IMR-90 (cell line): ENCODE measurements around the gene HACD2. TPM values are rescaled to one million over a fixed set of nuclear protein-coding genes. Genes with fewer than 3 reads are reported as not detected.

Source experiments
- ATAC-seq: fragments of 200-7000 bp; cut with Tn5 transposase; 2 replicates; pipeline ENCODE4 v1.9.1; 2020; ENCODE audit warnings: low read depth, mild to moderate bottlenecking, moderate library complexity
- BruUV-seq: library from RNA; stranded (reverse); fragments of 400-500 nt; replicated peaks from 2 replicates; lab custom pipeline; 2021; lab: Mats Ljungman, UMichigan
- CTCF ChIA-PET: fragments of 300-600 bp; formaldehyde crosslinking; extraction: SDS; loops from one replicate; lab custom pipeline; 2021; ENCODE audit warnings: antibody characterized with exemption; lab: Yijun Ruan, JAX
- POLR2A ChIA-PET: fragments of 300-600 bp; sonication (Branson Sonifier 250); formaldehyde crosslinking; loops from one replicate; lab custom pipeline; 2022; ENCODE audit warnings: antibody characterized with exemption; ENCODE audit not compliant: unreplicated experiment; lab: Charles Lee
- DNase-seq: peaks from one replicate; pipeline ENCODE4 v3.0.0; 2013
- H2AFZ ChIP-seq: replicated peaks from 2 replicates; pipeline ENCODE3; 2013; ENCODE audit warnings: low read length, mild to moderate bottlenecking; ENCODE audit not compliant: poor library complexity
- H2AK5ac ChIP-seq: 2 replicates; pipeline ENCODE4 v1.6.1; 2013; ENCODE audit warnings: low read depth, low read length, inconsistent platforms
- H2AK9ac ChIP-seq: replicated peaks from 2 replicates; pipeline ENCODE3; 2013; ENCODE audit warnings: mild to moderate bottlenecking, low read depth, low read length, moderate library complexity; ENCODE audit not compliant: poor library complexity
- H2BK120ac ChIP-seq: 2 replicates; pipeline ENCODE4 v1.6.1; 2013; ENCODE audit warnings: low read depth, low read length, inconsistent platforms
- H2BK15ac ChIP-seq: 3 replicates; pipeline ENCODE4 v1.6.1; 2013; ENCODE audit warnings: low read depth, low read length, inconsistent platforms
- H2BK20ac ChIP-seq: 2 replicates; pipeline ENCODE4 v1.6.1; 2013; ENCODE audit warnings: low read depth, mild to moderate bottlenecking, inconsistent platforms, low read length, moderate library complexity
- H2BK5ac ChIP-seq: 2 replicates; pipeline ENCODE4 v1.6.1; 2013; ENCODE audit warnings: mild to moderate bottlenecking, low read depth, low read length, inconsistent platforms; ENCODE audit not compliant: poor library complexity, severe bottlenecking
- H3K14ac ChIP-seq: replicated peaks from 2 replicates; pipeline ENCODE4 v1.6.1; 2013; ENCODE audit warnings: low read depth, low read length, inconsistent platforms
- H3K18ac ChIP-seq: 2 replicates; pipeline ENCODE4 v1.6.1; 2013; ENCODE audit warnings: low read depth, low read length, control low read depth
- H3K23ac ChIP-seq: 2 replicates; pipeline ENCODE4 v1.6.1; 2013; ENCODE audit warnings: low read depth, low read length, inconsistent platforms
- H3K27ac ChIP-seq: 2 replicates; pipeline ENCODE4 v1.5.1; 2013; ENCODE audit warnings: mild to moderate bottlenecking, control low read depth, low read length; ENCODE audit not compliant: insufficient read depth
- H3K27me3 ChIP-seq: 2 replicates; pipeline ENCODE4 v1.6.1; 2013; ENCODE audit warnings: low read length; ENCODE audit not compliant: control insufficient read depth, insufficient read depth
- H3K36me3 ChIP-seq: 2 replicates; pipeline ENCODE4 v1.6.1; 2013; ENCODE audit warnings: low read length, mixed read lengths; ENCODE audit not compliant: control insufficient read depth, insufficient read depth
- H3K4ac ChIP-seq: 2 replicates; pipeline ENCODE4 v1.6.1; 2013; ENCODE audit warnings: low read depth, low read length, inconsistent platforms
- H3K4me1 ChIP-seq: 2 replicates; pipeline ENCODE4 v1.6.1; 2013; ENCODE audit warnings: low read length, mixed read lengths; ENCODE audit not compliant: control insufficient read depth, insufficient read depth
- H3K4me2 ChIP-seq: 2 replicates; pipeline ENCODE4 v1.6.1; 2013; ENCODE audit warnings: low read depth, mild to moderate bottlenecking, control low read depth, low read length, moderate library complexity
- H3K4me3 ChIP-seq: 2 replicates; pipeline ENCODE4 v1.5.1; 2013; ENCODE audit warnings: low read depth, mild to moderate bottlenecking, control low read depth, low read length, moderate library complexity; ENCODE audit not compliant: insufficient read depth
- H3K56ac ChIP-seq: 2 replicates; pipeline ENCODE4 v1.6.1; 2013; ENCODE audit warnings: low read length, inconsistent platforms; ENCODE audit not compliant: insufficient read depth; ENCODE audit errors: extremely low read depth
- H3K79me1 ChIP-seq, 2 experiments: 2 replicates each; pipeline ENCODE4 v1.6.1; 2013; ENCODE audit warnings: low read length in 2 of 2, inconsistent platforms in 1 of 2, low read depth in 1 of 2
- H3K9ac ChIP-seq: 2 replicates; pipeline ENCODE4 v1.6.1; 2013; ENCODE audit warnings: low read depth, low read length, control low read depth
- H3K9me1 ChIP-seq: 2 replicates; pipeline ENCODE4 v1.6.1; 2013; ENCODE audit warnings: low read length, inconsistent platforms; ENCODE audit not compliant: insufficient read depth
- H3K9me3 ChIP-seq: 2 replicates; pipeline ENCODE4 v1.6.1; 2013; ENCODE audit warnings: low read length; ENCODE audit not compliant: control insufficient read depth, insufficient read depth
- H4K20me1 ChIP-seq: 2 replicates; pipeline ENCODE4 v1.6.1; 2013; ENCODE audit warnings: low read length, inconsistent platforms; ENCODE audit not compliant: insufficient read depth
- H4K5ac ChIP-seq: 2 replicates; pipeline ENCODE4 v1.6.1; 2013; ENCODE audit warnings: mild to moderate bottlenecking, low read depth, low read length, control low read depth
- H4K8ac ChIP-seq, 2 experiments: 2 replicates each; pipeline ENCODE4 v1.6.1; 2013; ENCODE audit warnings: low read depth in 2 of 2, low read length in 2 of 2, control low read depth in 1 of 2, inconsistent platforms in 1 of 2
- H4K91ac ChIP-seq: 2 replicates; pipeline ENCODE4 v1.6.1; 2013; ENCODE audit warnings: low read depth, low read length, inconsistent platforms; ENCODE audit not compliant: insufficient read depth
- BHLHE40 ChIP-seq: fragments of 150-350 bp; IDR thresholded peaks from 2 replicates; pipeline ENCODE4 v1.6.1; 2016; ENCODE audit warnings: mild to moderate bottlenecking, low read depth, low read length
- CEBPB ChIP-seq: IDR thresholded peaks from 2 replicates; pipeline ENCODE4 v1.6.1; 2012; ENCODE audit warnings: low read depth, low read length, improper control_type of control experiment
- MXI1 ChIP-seq: IDR thresholded peaks from 2 replicates; pipeline ENCODE4 v1.6.1; 2012; ENCODE audit warnings: low read depth, mild to moderate bottlenecking, low read length, moderate library complexity, borderline replicate concordance
- NFE2L2 ChIP-seq: fragments of 150-350 bp; IDR thresholded peaks from 2 replicates; pipeline ENCODE4 v1.6.1; 2016; ENCODE audit warnings: low read depth, mild to moderate bottlenecking, low read length
- POLR2A ChIP-seq: IDR thresholded peaks from 2 replicates; pipeline ENCODE4 v1.6.1; 2012; ENCODE audit warnings: mild to moderate bottlenecking, low read depth, low read length
- RFX5 ChIP-seq: IDR thresholded peaks from 2 replicates; pipeline ENCODE4 v1.8.0; 2012; ENCODE audit warnings: low read depth, mild to moderate bottlenecking, low read length, moderate library complexity
- WGBS, 2 experiments: methylation state at CpG; one replicate each; pipeline versions ENCODE4 v1.1.5 to v1.1.7; 2013; ENCODE audit warnings: missing lambda C conversion rate in 2 of 2; ENCODE audit not compliant: insufficient read length in 1 of 2; ENCODE audit errors: extremely low coverage in 2 of 2; 5-methylcytosine and 5-hydroxymethylcytosine counted together
- dilution Hi-C: fragments of 300-500 bp; cut with HindIII; formaldehyde crosslinking; loops from one replicate; pipeline ENCODE4 v1.14.3; 2018; ENCODE audit warnings: low sequenced_read_pairs; ENCODE audit not compliant: unreplicated experiment
- in situ Hi-C: fragments of 300-500 bp; cut with MboI; formaldehyde crosslinking; loops from 3 replicates; pipeline ENCODE4 v1.14.3; 2019; ENCODE audit warnings: low sequenced_read_pairs, inconsistent platforms, mixed read lengths
- intact Hi-C: fragments of 100-400 bp; cut with micrococcal nuclease; formaldehyde crosslinking; loops from 2 replicates; pipeline ENCODE4 v1.10.0; 2022
- polyA plus RNA-seq, 3 experiments: library from polyadenylated mRNA; depleted of rRNA; stranded (reverse); fragments of >200 nt; gene quantifications; 2 replicates each; pipeline ENCODE4 v1.2.3, GENCODE V29; 2012; ENCODE audit warnings: low replicate concordance in 1 of 3
- total RNA-seq: library from RNA; depleted of rRNA; stranded (reverse); fragments of >200 nt; gene quantifications from 2 replicates; pipeline ENCODE4 v1.2.3, GENCODE V29; 2012

Gene HACD2
- total and polyA plus RNA-seq, 2 of the 4 experiments (the other 2 are of a cell fraction), result 21.5 to 22.6 TPM

- Histone ChIP-seq H4K91ac (no peak overlapping the region), H4K20me1 (no peaks in the 10 kb centered on the region), H3K4ac (no peak overlapping the region), H3K9me1 (no peaks in the 10 kb centered on the region), H3K14ac (no peak overlapping the region), H3K4me1 (no peaks in the 10 kb centered on the region), H3K9ac (no peak overlapping the region), H2AK9ac (no peak overlapping the region), H2AFZ (no peak overlapping the region), H3K4me3 (no peak overlapping the region), H4K5ac (no peak overlapping the region), H3K23ac (no peak overlapping the region), H2BK5ac (no peak overlapping the region), H3K18ac (no peak overlapping the region), H3K4me2 (no peak overlapping the region), H2BK20ac (no peak overlapping the region), H3K27me3 (peaks cover 81% of the 10 kb centered on the region), H4K8ac (no peak overlapping the region), H2AK5ac (no peak overlapping the region), H3K9me3 (peaks cover 2% of the 10 kb centered on the region; the same call in 1 of the 2 replicates), H3K27ac (no peak overlapping the region), H2BK120ac (no peak overlapping the region), H2BK15ac (no peak overlapping the region), H3K56ac (no peak overlapping the region), H3K79me1 (no peaks in the 10 kb centered on the region), H3K36me3 (no peaks in the 10 kb centered on the region)
- BruUV-seq, result no TSS peak
- TF ChIP-seq RFX5 (no peak), POLR2A (no peak), NFE2L2 (no peak), MXI1 (no peak), BHLHE40 (no peak), CEBPB (no peak)
- POLR2A ChIA-PET, result no interaction called here
- CTCF ChIA-PET, result no interaction called here
- in situ Hi-C loops, result no loop called here
- dilution Hi-C loops, result no loop called here
- DNase-seq (no peak), ATAC-seq (no peak)
- WGBS, 2 experiments, result no CpG with 5 or more reads among the region's 1 CpG
- intact Hi-C loops, result no loop called here
These were observed 140.1 kb downstream of the HACD2 start for GRCh38 chr3:123444744-123445143.
